K562 (cell line): Measurements from ENCODE around the gene RPS19BP1. TPM values are rescaled to one million over a fixed set of nuclear protein-coding genes. Genes with fewer than 3 reads are reported as not detected.

Experiments
- ATF6 ChIP-seq: sonication (generic); formaldehyde crosslinking; IDR thresholded peaks from 2 replicates; pipeline ENCODE4 v1.4.0; 2020; ENCODE audit warnings: mild to moderate bottlenecking, missing genetic modification reagents
- CREB3 ChIP-seq: fragments of 450-650 bp; conservative IDR thresholded peaks from 2 replicates; pipeline ENCODE4 v1.6.1; 2016; ENCODE audit warnings: missing genetic modification characterization, low read depth, mild to moderate bottlenecking, missing compliant biosample characterization, moderate library complexity
- E4F1 ChIP-seq: fragments of 250-450 bp; sonication (Bioruptor Pico); IDR thresholded peaks from 2 replicates; pipeline ENCODE4 v1.5.0; 2021; ENCODE audit warnings: mild to moderate bottlenecking, borderline replicate concordance
- FOS ChIP-seq: IDR thresholded peaks from 3 replicates; pipeline ENCODE4 v1.6.1; 2011; ENCODE audit not compliant: insufficient read length; ENCODE audit errors: extremely low read depth
- HDAC2 ChIP-seq: fragments of 450-650 bp; IDR thresholded peaks from 2 replicates; pipeline ENCODE4 v1.6.1; 2016; ENCODE audit warnings: mild to moderate bottlenecking
- MAFF ChIP-seq: IDR thresholded peaks from 2 replicates; pipeline ENCODE4 v1.6.1; 2012; ENCODE audit warnings: low read length, improper control_type of control experiment
- NCOA4 ChIP-seq: fragments of 450-650 bp; IDR thresholded peaks from 2 replicates; pipeline ENCODE4 v1.6.1; 2018; ENCODE audit warnings: mild to moderate bottlenecking; ENCODE audit not compliant: partially characterized antibody
- RFX1 ChIP-seq: fragments of 450-650 bp; IDR thresholded peaks from 2 replicates; pipeline ENCODE4 v1.6.1; 2016; ENCODE audit warnings: mild to moderate bottlenecking, moderate library complexity
- RFX7 ChIP-seq: fragments of 250-450 bp; sonication (Bioruptor Pico); IDR thresholded peaks from 2 replicates; pipeline ENCODE4 v1.5.1; 2021; ENCODE audit warnings: mild to moderate bottlenecking
- ZBED1 ChIP-seq: IDR thresholded peaks from 2 replicates; pipeline ENCODE4 v1.6.1; 2014
- ZBTB11 ChIP-seq, 3 experiments: fragments of 200-800 bp in 1 of 3; fragments of 250-450 bp in 1 of 3; fragments of 450-650 bp in 1 of 3; sonication (Bioruptor Pico) in 1 of 3; sonication (Bioruptor generic) in 1 of 3; formaldehyde crosslinking in 1 of 3; IDR thresholded peaks; 2 replicates each; pipeline versions ENCODE4 v1.6.1 to v1.8.0; 2016 to 2022; ENCODE audit warnings: mild to moderate bottlenecking in 2 of 3, missing genetic modification characterization in 2 of 3, missing compliant biosample characterization in 1 of 3, moderate library complexity in 1 of 3
- ZBTB17 ChIP-seq: fragments of 450-650 bp; formaldehyde crosslinking; IDR thresholded peaks from 2 replicates; pipeline ENCODE4 v1.4.0; 2020; ENCODE audit warnings: mild to moderate bottlenecking
- ZC3H8 ChIP-seq: fragments of 450-650 bp; IDR thresholded peaks from 2 replicates; pipeline ENCODE4 v1.6.1; 2017
- ZNF175 ChIP-seq: fragments of 200-800 bp; sonication (Bioruptor generic); IDR thresholded peaks from 2 replicates; pipeline ENCODE4 v1.6.1; 2016; ENCODE audit warnings: low read depth, mild to moderate bottlenecking, missing genetic modification characterization, missing compliant biosample characterization
- ZNF224 ChIP-seq: sonication (generic); formaldehyde crosslinking; IDR thresholded peaks from 2 replicates; pipeline ENCODE4 v1.8.0; 2022; ENCODE audit warnings: mild to moderate bottlenecking, missing genetic modification reagents
- ZNF445 ChIP-seq: fragments of 250-450 bp; sonication (Bioruptor Pico); IDR thresholded peaks from 2 replicates; pipeline ENCODE4 v1.4.0; 2020; ENCODE audit warnings: low read depth, mild to moderate bottlenecking, moderate library complexity
- ZNF561 ChIP-seq: fragments of 450-650 bp; formaldehyde crosslinking; conservative IDR thresholded peaks from 2 replicates; pipeline ENCODE4 v1.4.0; 2020; ENCODE audit warnings: mild to moderate bottlenecking, moderate library complexity
- ZNF584 ChIP-seq: fragments of 200-800 bp; sonication (Bioruptor generic); IDR thresholded peaks from 2 replicates; pipeline ENCODE4 v1.6.1; 2016; ENCODE audit warnings: low read depth, mild to moderate bottlenecking, missing genetic modification characterization, missing compliant biosample characterization
- ZNF695 ChIP-seq: fragments of 450-650 bp; formaldehyde crosslinking; IDR thresholded peaks from 2 replicates; pipeline ENCODE4 v1.4.0; 2020; ENCODE audit warnings: mild to moderate bottlenecking, moderate library complexity
- ZZZ3 ChIP-seq: fragments of 450-650 bp; IDR thresholded peaks from 2 replicates; pipeline ENCODE4 v1.6.1; 2016; ENCODE audit warnings: antibody characterized with exemption, mild to moderate bottlenecking, moderate library complexity
- polyA plus RNA-seq, 8 experiments: library from polyadenylated mRNA; depleted of rRNA in 4 of 8; stranded (reverse) in 5 of 8; unstranded in 3 of 8; fragments of >200 nt; fragmentation: Nextera tagmentation in 2 of 8; fragmentation: Illumina TruSeq in 1 of 8; extraction: Ambion mirVana in 2 of 8; extraction: Trizol in 1 of 8; gene quantifications; 2 replicates each; pipeline versions ENCODE4 v1.2.1 to v1.2.3, GENCODE V29; 2011 to 2014; ENCODE audit warnings: inconsistent platforms in 1 of 8, missing spikeins in 1 of 8
- total RNA-seq, 7 experiments: library from RNA; depleted of rRNA in 6 of 7; stranded (reverse); fragments of >200 nt in 6 of 7; fragmentation: Illumina TruSeq in 2 of 7; extraction: Trizol in 2 of 7; gene quantifications; 2 replicates each; pipeline versions ENCODE4 v1.2.1 to v1.2.3, GENCODE V29; 2011 to 2021; ENCODE audit warnings: low replicate concordance in 1 of 7

Gene RPS19BP1
- total and polyA plus RNA-seq, 9 of the 15 experiments (the other 6 are each of a cell fraction or from before 2014, with no cell fraction given), result 3.0 to 223 (median 84.3) TPM

- no peak for TF ChIP-seq FOS
- TF ChIP-seq CREB3 (tag), result no peak
- no peak for TF ChIP-seq RFX1
- no peak for TF ChIP-seq HDAC2
- no peak for TF ChIP-seq MAFF
- TF ChIP-seq ZNF695 (CRISPR knock-in tag), result no peak
- TF ChIP-seq ZNF224, result no peak
- TF ChIP-seq ZNF584 (CRISPR knock-in tag), result no peak
- 0 out of 2 replicates have a peak, but pooled peaks have one; percentile 44 for TF ChIP-seq ZBTB17 (CRISPR knock-in tag)
- TF ChIP-seq RFX7 (CRISPR knock-in tag), result no peak
- no peak for TF ChIP-seq ATF6
- no peak for TF ChIP-seq E4F1
- no peak for TF ChIP-seq ZBTB11 (CRISPR knock-in tag; IDR thresholded peaks at IDR 0.05)
- TF ChIP-seq ZNF445 (CRISPR knock-in tag), result no peak
- no peak for TF ChIP-seq ZZZ3
- no peak for TF ChIP-seq ZNF561
- no peak for TF ChIP-seq ZNF175 (CRISPR knock-in tag)
- TF ChIP-seq NCOA4, result no peak
- TF ChIP-seq ZC3H8, result no peak
- no peak for TF ChIP-seq ZBED1
Measured at GRCh38 chr22:39528681-39529486, 3.7 kb downstream of the RPS19BP1 start (continued).
